Esophagus squamous epithelium (tissue), 5 donors: Measurements from ENCODE around the gene ST3GAL2. TPM values are rescaled to one million over a fixed set of nuclear protein-coding genes. Genes with fewer than 3 reads are reported as not detected.
"Not testable (repeated sequence)": the region's sequence is repeated elsewhere in the genome, so short reads cannot be mapped to it uniquely, and the experiment has no call there.

Experiments used
- DNase-seq: peaks from one replicate; lab custom pipeline; 2025; lab: John Stamatoyannopoulos, UW
- H3K27ac ChIP-seq, 4 donors: fragments of 200-600 bp; sonication (generic); one replicate each; pipeline ENCODE4 v1.5.1; 2016 to 2019; ENCODE audit warnings: mild to moderate bottlenecking in 1 of 4
- H3K27me3 ChIP-seq, 4 donors: fragments of 200-600 bp; sonication (generic); 1 replicate in 3 of 4; 2 replicates in 1 of 4; pipeline versions ENCODE4 v1.5.1 to v1.6.0; 2017 to 2021; ENCODE audit warnings: antibody characterized with exemption in 1 of 4
- H3K36me3 ChIP-seq, 3 donors: fragments of 200-600 bp; sonication (generic); one replicate each; pipeline ENCODE4 v1.5.1; 2016 to 2019
- H3K4me1 ChIP-seq, 3 donors: fragments of 200-600 bp; sonication (generic); one replicate each; pipeline ENCODE4 v1.5.1; 2017 to 2019
- H3K4me3 ChIP-seq, 4 donors: fragments of 200-600 bp; sonication (generic); 1 replicate in 3 of 4; 2 replicates in 1 of 4; pipeline ENCODE4 v1.5.1; 2016 to 2019; ENCODE audit warnings: mild to moderate bottlenecking in 2 of 4, moderate library complexity in 1 of 4
- H3K9me3 ChIP-seq, 3 donors: fragments of 200-600 bp; sonication (generic); one replicate each; pipeline ENCODE4 v1.5.1; 2016 to 2019
- POLR2A ChIP-seq, 4 donors: fragments of 450-650 bp; IDR thresholded peaks; one replicate each; pipeline ENCODE4 v1.6.1; 2017; ENCODE audit warnings: antibody characterized with exemption in 4 of 4, mild to moderate bottlenecking in 4 of 4, moderate library complexity in 3 of 4
- WGBS, 2 donors: methylation state at CpG; one replicate each; pipeline ENCODE4 v1.1.5; 2018; 5-methylcytosine and 5-hydroxymethylcytosine counted together
- intact Hi-C: fragments of 100-400 bp; cut with DNase I; formaldehyde crosslinking; loops from one replicate; pipeline ENCODE4 v1.15.0; 2022
- total RNA-seq, 4 donors: library from RNA; depleted of rRNA; stranded (reverse); fragments of >200 nt; gene quantifications; one replicate each; pipeline ENCODE4 v1.1.0, GENCODE V29; 2016
- TF ChIP-seq, protein P1 (sequence below), 6 experiments: fragments of 450-650 bp in 4 of 6; fragments of 200-600 bp in 2 of 6; sonication (generic) in 2 of 6; IDR thresholded peaks; one replicate each; pipeline ENCODE4 v1.5.1; 2016 to 2019; ENCODE audit warnings: antibody characterized with exemption in 6 of 6, mild to moderate bottlenecking in 4 of 6, moderate library complexity in 4 of 6
- donor health status: DM: yes; HTN: yes; CAD: no.

Gene ST3GAL2
- total RNA-seq, 4 donors from 2014 or later: 0.80 to 6.5 (median 3.0) TPM

DNA sequence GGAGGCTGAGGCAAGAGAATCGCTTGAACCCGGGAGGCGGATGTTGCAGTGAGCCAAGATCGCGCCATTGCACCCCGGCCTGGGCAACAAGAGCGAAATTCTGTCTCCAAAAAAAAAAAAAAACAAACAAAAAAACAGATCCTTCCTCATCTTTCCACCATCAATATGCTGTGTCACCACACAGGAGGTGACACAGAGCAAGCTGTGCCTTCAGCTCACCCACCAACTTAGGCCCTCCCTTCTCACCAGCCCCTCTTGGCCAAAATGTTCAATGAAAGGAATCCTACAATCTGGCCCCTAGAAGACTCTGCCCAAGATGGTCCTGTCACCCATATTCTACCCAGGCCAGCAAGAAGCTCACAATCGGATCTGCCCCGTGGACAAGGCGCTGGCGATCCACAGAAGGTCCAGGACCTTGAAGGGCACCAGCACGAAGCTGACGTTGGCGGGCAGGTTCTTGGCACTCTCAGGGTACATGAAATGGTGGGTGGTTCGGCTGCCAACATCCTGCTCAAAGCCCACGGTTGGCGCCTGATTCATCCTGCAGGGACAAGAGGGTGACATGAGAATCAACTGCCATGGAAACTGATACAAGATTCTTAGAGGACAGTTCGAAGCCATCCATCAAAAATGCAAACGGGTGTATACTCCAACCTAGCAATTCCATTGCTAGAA is 50.8 kb downstream of the ST3GAL2 start:
- Histone ChIP-seq H3K4me1 (peaks cover 0 to 25% (median 14%) of the 10 kb centered on the region in 3 donors), H3K27me3 (no peaks in the 10 kb centered on the region), H3K36me3 (peaks cover 0 to 15% (median 0%) of the 10 kb centered on the region in 3 donors), H3K9me3 (no peaks in the 10 kb centered on the region), H3K4me3 (no peak overlapping the region), H3K27ac (no peak overlapping the region)
- no peak for TF ChIP-seq POLR2A (IDR thresholded peaks at IDR 0.05)
- TF ChIP-seq, protein P1, sequence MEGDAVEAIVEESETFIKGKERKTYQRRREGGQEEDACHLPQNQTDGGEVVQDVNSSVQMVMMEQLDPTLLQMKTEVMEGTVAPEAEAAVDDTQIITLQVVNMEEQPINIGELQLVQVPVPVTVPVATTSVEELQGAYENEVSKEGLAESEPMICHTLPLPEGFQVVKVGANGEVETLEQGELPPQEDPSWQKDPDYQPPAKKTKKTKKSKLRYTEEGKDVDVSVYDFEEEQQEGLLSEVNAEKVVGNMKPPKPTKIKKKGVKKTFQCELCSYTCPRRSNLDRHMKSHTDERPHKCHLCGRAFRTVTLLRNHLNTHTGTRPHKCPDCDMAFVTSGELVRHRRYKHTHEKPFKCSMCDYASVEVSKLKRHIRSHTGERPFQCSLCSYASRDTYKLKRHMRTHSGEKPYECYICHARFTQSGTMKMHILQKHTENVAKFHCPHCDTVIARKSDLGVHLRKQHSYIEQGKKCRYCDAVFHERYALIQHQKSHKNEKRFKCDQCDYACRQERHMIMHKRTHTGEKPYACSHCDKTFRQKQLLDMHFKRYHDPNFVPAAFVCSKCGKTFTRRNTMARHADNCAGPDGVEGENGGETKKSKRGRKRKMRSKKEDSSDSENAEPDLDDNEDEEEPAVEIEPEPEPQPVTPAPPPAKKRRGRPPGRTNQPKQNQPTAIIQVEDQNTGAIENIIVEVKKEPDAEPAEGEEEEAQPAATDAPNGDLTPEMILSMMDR (IDR thresholded peaks at IDR 0.05): no peak
- WGBS, 2 donors: 91% methylated on average over 14 to 19 of the region's 19 CpGs
- no peak for DNase-seq
- intact Hi-C loops: no loop called here

DNA sequence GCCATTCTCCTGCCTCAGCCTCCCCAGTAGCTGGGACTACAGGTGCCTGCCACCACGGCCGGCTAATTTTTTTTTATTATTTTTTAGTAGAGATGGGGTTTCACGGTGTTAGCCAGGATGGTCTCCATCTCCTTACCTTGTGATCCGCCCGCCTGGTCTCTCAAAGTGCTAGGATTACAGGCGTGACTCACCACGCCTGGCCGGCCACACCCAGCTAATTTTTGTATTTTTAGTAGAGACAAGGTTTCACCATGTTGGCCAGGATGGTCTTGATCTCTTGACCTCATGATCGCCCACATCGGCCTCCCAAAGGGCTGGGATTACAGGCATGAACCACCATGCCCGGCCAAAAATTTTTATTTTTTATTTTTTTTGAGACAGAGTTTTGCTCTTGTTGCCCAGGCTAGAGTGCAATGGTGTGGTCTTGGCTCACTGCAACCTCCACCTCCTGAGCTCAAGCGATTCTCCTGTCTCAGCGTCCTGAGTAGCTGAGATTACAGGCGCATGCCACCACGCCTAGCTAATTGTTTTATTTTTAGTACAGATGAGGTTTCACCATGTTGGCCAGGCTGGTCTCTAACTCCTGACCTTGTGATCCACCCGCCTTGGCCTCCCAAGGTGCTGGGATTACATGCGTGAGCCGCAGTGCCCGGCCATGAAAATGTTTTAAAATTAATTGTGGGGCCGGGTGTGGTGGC is 52.5 kb downstream of the ST3GAL2 start:
- DNase-seq, H3K27me3 ChIP-seq, H3K4me3 ChIP-seq, intact Hi-C loops, H3K9me3 ChIP-seq, H3K27ac ChIP-seq: not testable (repeated sequence)
- H3K36me3 ChIP-seq: peaks cover 0 to 15% (median 0%) of the 10 kb centered on the region in 3 donors
- 88 to 93% methylated on average over 16 to 18 of the region's 20 CpGs for WGBS, 2 donors
- peaks cover 5 to 24% (median 9%) of the 10 kb centered on the region in 3 donors for H3K4me1 ChIP-seq

DNA sequence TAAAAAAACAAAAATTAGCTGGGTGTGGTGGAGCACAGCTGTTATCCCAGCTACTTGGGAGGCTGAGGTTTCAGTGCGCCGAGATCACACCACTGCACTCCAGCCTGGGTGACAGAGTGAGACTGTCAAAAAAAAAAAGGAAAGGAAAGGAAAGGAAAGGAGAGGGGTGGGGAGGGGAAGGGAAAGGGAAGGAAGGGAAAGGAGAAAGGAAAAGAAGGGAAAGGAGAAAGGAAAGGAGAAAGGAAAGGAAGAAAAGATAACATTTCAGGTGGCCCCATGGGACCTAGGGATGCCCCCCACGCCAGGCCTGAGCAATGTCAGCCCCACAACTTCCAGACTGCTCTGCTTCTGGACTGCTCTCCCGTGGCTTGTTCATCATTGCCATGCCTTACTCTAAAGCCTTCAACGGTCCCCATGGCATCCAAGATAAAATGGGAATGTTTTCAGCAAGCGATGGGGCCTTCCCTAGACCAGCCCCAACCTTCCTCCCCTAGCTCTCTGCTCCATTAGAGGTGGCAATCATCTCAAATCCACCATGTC is 55.4 kb downstream of the ST3GAL2 start:
- Histone ChIP-seq H3K4me1 (peaks cover 16 to 32% (median 16%) of the 10 kb centered on the region in 3 donors), H3K27ac (no peak overlapping the region), H3K4me3 (no peak overlapping the region), H3K27me3 (no peaks in the 10 kb centered on the region), H3K9me3 (no peaks in the 10 kb centered on the region), H3K36me3 (peaks cover 0 to 21% (median 0%) of the 10 kb centered on the region in 3 donors)
- intact Hi-C loops: no loop called here
- no peak for DNase-seq
- 91 to 94% methylated on average over 6 of the region's 6 CpGs for WGBS, 2 donors
- TF ChIP-seq, protein P1 (IDR thresholded peaks at IDR 0.05): no peak
- no peak for TF ChIP-seq POLR2A (IDR thresholded peaks at IDR 0.05)

DNA sequence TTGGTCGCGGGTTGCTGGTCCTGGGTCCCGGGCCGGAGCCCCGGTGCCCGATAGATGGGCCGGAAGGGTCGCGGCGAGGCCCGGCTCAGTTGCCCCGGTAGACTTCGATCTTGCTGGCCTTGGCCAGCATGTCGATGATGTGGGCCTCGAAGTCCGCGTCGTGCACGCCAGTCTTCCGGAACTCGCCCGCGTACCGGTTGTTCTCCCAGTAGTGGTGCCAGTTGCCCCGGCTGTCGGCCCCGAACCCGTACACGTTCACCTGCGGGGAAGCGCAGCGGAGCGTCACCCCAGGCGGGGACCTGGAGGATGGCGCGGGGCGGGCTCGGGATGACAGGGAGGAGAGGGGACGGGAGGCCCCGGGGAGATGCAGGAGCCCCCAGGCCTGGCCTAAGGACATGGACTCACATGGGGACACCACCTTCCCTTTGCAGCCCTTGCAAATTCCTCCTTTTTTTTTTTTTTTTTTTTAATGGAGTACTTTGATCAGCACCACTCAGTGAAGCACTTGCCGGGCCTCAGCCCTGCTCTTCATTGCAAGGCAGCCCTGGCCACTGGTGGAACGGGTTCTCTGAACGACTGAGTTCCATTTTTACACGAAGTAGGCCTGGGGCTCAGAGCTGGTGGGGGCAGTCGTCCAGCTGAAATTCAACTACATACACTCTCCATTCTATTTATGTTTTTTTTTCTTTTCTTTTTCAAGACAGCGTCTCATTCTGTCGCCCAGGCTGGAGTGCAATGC is 57.1 kb downstream of the ST3GAL2 start:
- H3K4me3 ChIP-seq: peak overlapping the region; percentile 56 to 78 (median 70)
- no peaks in the 10 kb centered on the region for H3K9me3 ChIP-seq
- peaks cover 0 to 18% (median 0%) of the 10 kb centered on the region in 3 donors for H3K36me3 ChIP-seq
- peak overlapping the region; percentile 83 to 92 (median 88) for H3K27ac ChIP-seq
- H3K4me1 ChIP-seq: peaks cover 16 to 32% (median 16%) of the 10 kb centered on the region in 3 donors
- no peak for DNase-seq
- H3K27me3 ChIP-seq: no peaks in the 10 kb centered on the region
- intact Hi-C loops: no loop called here
- TF ChIP-seq, protein P1 (IDR thresholded peaks at IDR 0.05): no peak
- TF ChIP-seq POLR2A (IDR thresholded peaks at IDR 0.05): no peak
- 19 to 30% methylated on average over 14 to 25 of the region's 47 CpGs for WGBS, 2 donors

DNA sequence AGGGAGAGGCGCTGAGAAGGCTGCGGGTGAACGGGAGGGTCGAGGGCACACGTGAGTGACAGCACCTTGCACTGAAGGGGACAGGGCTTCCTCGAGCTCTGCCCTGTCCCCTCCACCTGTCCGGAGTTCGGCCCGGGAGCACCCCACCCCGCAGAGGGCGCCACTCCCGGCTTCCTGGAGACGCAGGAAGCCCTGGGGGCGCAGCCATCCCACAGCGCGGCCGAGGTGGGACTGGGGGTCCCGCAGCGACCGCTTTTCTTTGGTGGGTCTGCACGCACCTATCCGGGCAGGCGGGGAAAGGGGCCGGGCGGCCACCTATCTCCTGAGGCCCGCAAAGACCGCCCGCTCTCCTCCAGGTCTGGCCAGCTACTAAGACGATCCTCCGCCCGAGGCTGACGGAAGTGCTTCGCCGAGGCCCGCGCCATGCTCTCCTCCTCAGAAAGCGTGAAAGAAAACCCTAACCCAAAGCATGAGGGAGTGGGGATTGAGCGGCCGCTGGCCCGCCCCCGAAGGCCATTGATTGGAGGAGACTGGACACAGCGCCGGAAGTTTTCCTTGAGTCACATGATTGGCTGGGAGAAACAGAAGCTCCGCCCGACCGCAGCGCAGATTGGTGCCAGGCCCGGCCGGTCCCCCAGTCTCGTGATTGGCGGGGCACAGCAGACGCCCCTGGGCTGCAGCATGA is 57.8 kb downstream of the ST3GAL2 start:
- H3K27me3 ChIP-seq: no peaks in the 10 kb centered on the region

More for the DNA sequence above, 57.8 kb downstream of the ST3GAL2 start:
- Histone ChIP-seq H3K36me3 (peaks cover 0 to 25% (median 3%) of the 10 kb centered on the region in 3 donors), H3K9me3 (no peaks in the 10 kb centered on the region), H3K27ac (peak overlapping the region; percentile 83 to 92 (median 88)), H3K4me1 (peaks cover 16 to 32% (median 16%) of the 10 kb centered on the region in 3 donors), H3K4me3 (peak overlapping the region; percentile 56 to 78 (median 70))
- intact Hi-C loops: no loop called here
- peak in 3 of 4 donors; percentile 46 to 81 (median 51) for TF ChIP-seq POLR2A (IDR thresholded peaks at IDR 0.05)
- TF ChIP-seq, protein P1 (IDR thresholded peaks at IDR 0.05): peak in 3 of 6 experiments; percentile 12 to 24 (median 19)
- peak; percentile 82 for DNase-seq
- 0% methylated on average over 4 to 5 of the region's 52 CpGs for WGBS, 2 donors
